Mesendoderm (in vitro differentiated cells): Measurements from ENCODE around the gene COL10A1.

Experiments used
- DNase-seq: peaks from one replicate; pipeline ENCODE4 v3.0.0; 2013
- H2AK5ac ChIP-seq: 2 replicates; pipeline ENCODE4 v1.6.1; 2013; ENCODE audit warnings: low read length, inconsistent platforms
- H2BK120ac ChIP-seq: 2 replicates; pipeline ENCODE4 v1.6.1; 2013; ENCODE audit warnings: low read depth, mild to moderate bottlenecking, low read length, moderate library complexity, mixed read lengths
- H2BK15ac ChIP-seq: replicated peaks from 2 replicates; pipeline ENCODE4 v1.6.1; 2013; ENCODE audit warnings: low read depth, mild to moderate bottlenecking, moderate library complexity
- H2BK5ac ChIP-seq: 2 replicates; pipeline ENCODE4 v1.6.1; 2013; ENCODE audit warnings: low read length, inconsistent platforms
- H3K18ac ChIP-seq: 2 replicates; pipeline ENCODE4 v1.6.1; 2013; ENCODE audit warnings: mild to moderate bottlenecking, low read length, mixed read lengths
- H3K23ac ChIP-seq: one replicate; pipeline ENCODE4 v1.6.1; 2013; ENCODE audit warnings: low read length
- H3K27ac ChIP-seq: 2 replicates; pipeline ENCODE4 v1.5.1; 2013; ENCODE audit warnings: low read depth, mild to moderate bottlenecking, inconsistent platforms, low read length, moderate library complexity
- H3K27me3 ChIP-seq: 2 replicates; pipeline ENCODE4 v1.6.1; 2013; ENCODE audit warnings: low read length, control low read depth, mild to moderate bottlenecking, inconsistent platforms; ENCODE audit not compliant: insufficient read depth, poor library complexity
- H3K36me3 ChIP-seq: 2 replicates; pipeline ENCODE4 v1.6.1; 2013; ENCODE audit warnings: low read length, inconsistent platforms; ENCODE audit not compliant: control insufficient read depth, insufficient read depth
- H3K4ac ChIP-seq: one replicate; pipeline ENCODE4 v1.6.1; 2013; ENCODE audit warnings: low read depth, mild to moderate bottlenecking, low read length, moderate library complexity
- H3K4me1 ChIP-seq: 2 replicates; pipeline ENCODE4 v1.6.1; 2013; ENCODE audit warnings: low read depth, low read length, inconsistent platforms; ENCODE audit not compliant: control insufficient read depth
- H3K4me2 ChIP-seq: 2 replicates; pipeline ENCODE4 v1.6.1; 2013; ENCODE audit warnings: low read length
- H3K4me3 ChIP-seq: 2 replicates; pipeline ENCODE4 v1.5.1; 2013; ENCODE audit warnings: mild to moderate bottlenecking, low read length
- H3K56ac ChIP-seq: one replicate; pipeline ENCODE4 v1.6.1; 2013; ENCODE audit warnings: low read length
- H3K79me1 ChIP-seq: 2 replicates; pipeline ENCODE4 v1.6.1; 2013; ENCODE audit warnings: low read length, inconsistent platforms
- H3K79me2 ChIP-seq: 2 replicates; pipeline ENCODE4 v1.6.1; 2013; ENCODE audit warnings: mild to moderate bottlenecking, low read length; ENCODE audit not compliant: control insufficient read depth, insufficient read depth
- H3K9ac ChIP-seq: 2 replicates; pipeline ENCODE4 v1.6.1; 2013; ENCODE audit warnings: low read length, inconsistent platforms
- H4K5ac ChIP-seq: one replicate; pipeline ENCODE4 v1.6.1; 2013; ENCODE audit warnings: low read length
- H4K8ac ChIP-seq: one replicate; pipeline ENCODE4 v1.6.1; 2013; ENCODE audit warnings: low read depth, mild to moderate bottlenecking, control low read depth, low read length, moderate library complexity
- WGBS: extraction: QIAGEN DNeasy Blood & Tissue Kit; methylation state at CpG from one replicate; pipeline ENCODE4 v1.1.7; 2013; ENCODE audit warnings: low lambda C conversion rate, missing lambda C conversion rate; ENCODE audit not compliant: insufficient coverage; ENCODE audit errors: extremely low coverage; 5-methylcytosine and 5-hydroxymethylcytosine counted together

COL10A1 gene

GRCh38 chr6:116090251-116090650 is 35.7 kb downstream of the COL10A1 start:
- H2AK5ac ChIP-seq = no peak overlapping the region
- H2BK15ac ChIP-seq = no peak overlapping the region
- H3K4me2 ChIP-seq = no peak overlapping the region
- no peak overlapping the region for H2BK120ac ChIP-seq
- H3K4ac ChIP-seq = no peak overlapping the region
- no peak for DNase-seq
- H3K23ac ChIP-seq = no peak overlapping the region
- no peaks in the 10 kb centered on the region for H3K79me2 ChIP-seq
- no CpG with 5 or more reads among the region's 2 CpGs for WGBS
- H3K18ac ChIP-seq = no peak overlapping the region
- H3K4me1 ChIP-seq = no peaks in the 10 kb centered on the region
- no peak overlapping the region for H4K8ac ChIP-seq
- no peak overlapping the region for H4K5ac ChIP-seq
- no peak overlapping the region for H3K27ac ChIP-seq
- H3K36me3 ChIP-seq = no peaks in the 10 kb centered on the region
- H3K27me3 ChIP-seq = no peaks in the 10 kb centered on the region
- no peak overlapping the region for H3K56ac ChIP-seq
- H3K9ac ChIP-seq = no peak overlapping the region
- H3K4me3 ChIP-seq = no peak overlapping the region
- no peak overlapping the region for H2BK5ac ChIP-seq
- H3K79me1 ChIP-seq = no peaks in the 10 kb centered on the region

GRCh38 chr6:116088946-116089345 is 37.0 kb downstream of the COL10A1 start:
- no peak overlapping the region for H3K56ac ChIP-seq
- no peak overlapping the region for H2BK120ac ChIP-seq
- no peak overlapping the region for H2BK5ac ChIP-seq
- no peak for DNase-seq
- H3K4ac ChIP-seq = no peak overlapping the region
- no peak overlapping the region for H3K4me2 ChIP-seq
- no peaks in the 10 kb centered on the region for H3K79me2 ChIP-seq
- no peaks in the 10 kb centered on the region for H3K27me3 ChIP-seq
- H2BK15ac ChIP-seq = no peak overlapping the region
- no peak overlapping the region for H3K27ac ChIP-seq
- H3K23ac ChIP-seq = no peak overlapping the region
- H3K9ac ChIP-seq = no peak overlapping the region
- no peak overlapping the region for H3K18ac ChIP-seq
- H4K8ac ChIP-seq = no peak overlapping the region
- H3K4me3 ChIP-seq = no peak overlapping the region
- no peak overlapping the region for H4K5ac ChIP-seq
- no peak overlapping the region for H2AK5ac ChIP-seq
- H3K36me3 ChIP-seq = no peaks in the 10 kb centered on the region
- no peaks in the 10 kb centered on the region for H3K79me1 ChIP-seq
- H3K4me1 ChIP-seq = no peaks in the 10 kb centered on the region

GRCh38 chr6:116087437-116088027 is 38.4 kb downstream of the COL10A1 start:
- H3K27ac ChIP-seq = no peak overlapping the region
- H3K4ac ChIP-seq = no peak overlapping the region
- H3K4me1 ChIP-seq = no peaks in the 10 kb centered on the region
- H3K27me3 ChIP-seq = no peaks in the 10 kb centered on the region
- no peaks in the 10 kb centered on the region for H3K79me1 ChIP-seq
- H2BK120ac ChIP-seq = no peak overlapping the region
- H3K36me3 ChIP-seq = no peaks in the 10 kb centered on the region
- no peak overlapping the region for H3K4me3 ChIP-seq
- no peak for DNase-seq
- H4K5ac ChIP-seq = no peak overlapping the region
- no peak overlapping the region for H2BK5ac ChIP-seq
- no peak overlapping the region for H3K56ac ChIP-seq
- WGBS = no CpG with 5 or more reads among the region's 4 CpGs
- H3K18ac ChIP-seq = no peak overlapping the region
- H3K23ac ChIP-seq = no peak overlapping the region
- H4K8ac ChIP-seq = no peak overlapping the region
- no peak overlapping the region for H2AK5ac ChIP-seq
- no peak overlapping the region for H3K4me2 ChIP-seq
- no peak overlapping the region for H2BK15ac ChIP-seq
- H3K9ac ChIP-seq = no peak overlapping the region
- H3K79me2 ChIP-seq = no peaks in the 10 kb centered on the region

- no peak overlapping the region for H3K27ac ChIP-seq
- H3K27me3 ChIP-seq = no peaks in the 10 kb centered on the region
- H2BK120ac ChIP-seq = no peak overlapping the region
- H3K23ac ChIP-seq = no peak overlapping the region
- H4K8ac ChIP-seq = no peak overlapping the region
- no peak overlapping the region for H2BK15ac ChIP-seq
- H3K36me3 ChIP-seq = no peaks in the 10 kb centered on the region
- H3K56ac ChIP-seq = no peak overlapping the region
- no peak overlapping the region for H3K9ac ChIP-seq
- no peak overlapping the region for H3K4me3 ChIP-seq
- no peak overlapping the region for H2AK5ac ChIP-seq
- H2BK5ac ChIP-seq = no peak overlapping the region
- no peaks in the 10 kb centered on the region for H3K4me1 ChIP-seq
- no peaks in the 10 kb centered on the region for H3K79me1 ChIP-seq
- no peak overlapping the region for H4K5ac ChIP-seq
- no peak overlapping the region for H3K4ac ChIP-seq
- no peaks in the 10 kb centered on the region for H3K79me2 ChIP-seq
- DNase-seq = no peak
- WGBS = no CpG with 5 or more reads among the region's 2 CpGs
- H3K18ac ChIP-seq = no peak overlapping the region
- no peak overlapping the region for H3K4me2 ChIP-seq
These were observed 41.6 kb downstream of the COL10A1 start for GRCh38 chr6:116084284-116084683.

GRCh38 chr6:116083052-116083451 is 42.9 kb downstream of the COL10A1 start:
- Histone ChIP-seq H2BK15ac (no peak overlapping the region), H3K4me2 (no peak overlapping the region), H3K56ac (no peak overlapping the region), H2BK5ac (no peak overlapping the region), H3K27me3 (no peaks in the 10 kb centered on the region), H3K79me2 (no peaks in the 10 kb centered on the region), H2AK5ac (no peak overlapping the region), H3K4ac (no peak overlapping the region), H4K8ac (no peak overlapping the region), H3K27ac (no peak overlapping the region), H3K4me1 (no peaks in the 10 kb centered on the region), H3K23ac (no peak overlapping the region), H3K18ac (no peak overlapping the region), H3K79me1 (no peaks in the 10 kb centered on the region), H2BK120ac (no peak overlapping the region), H4K5ac (no peak overlapping the region), H3K4me3 (no peak overlapping the region), H3K9ac (no peak overlapping the region), H3K36me3 (no peaks in the 10 kb centered on the region)
- 100% methylated on average over 1 of the region's 5 CpGs for WGBS
- DNase-seq = no peak

DNA sequence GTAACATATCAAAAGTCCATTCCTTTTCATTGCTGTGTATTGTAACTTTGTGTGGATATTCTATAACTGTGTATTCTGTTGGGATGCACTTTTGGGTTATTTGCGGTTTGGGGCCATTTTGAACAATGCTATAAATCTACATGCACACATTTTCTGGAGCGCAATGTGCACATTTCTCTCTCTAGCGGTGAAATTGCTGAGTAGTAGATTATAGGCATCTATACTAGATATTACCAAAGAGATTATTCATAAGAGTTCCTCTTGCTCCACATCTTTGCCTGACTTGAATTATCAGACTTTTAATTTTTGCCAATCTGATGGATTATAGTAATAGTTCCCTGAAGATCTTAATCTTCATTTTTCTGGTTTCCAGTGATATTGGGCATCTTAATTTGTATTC is 47.0 kb downstream of the COL10A1 start:
- no peak overlapping the region for H2AK5ac ChIP-seq
- no peak overlapping the region for H2BK5ac ChIP-seq
- H3K27ac ChIP-seq = no peak overlapping the region
- H2BK120ac ChIP-seq = no peak overlapping the region
- H3K9ac ChIP-seq = no peak overlapping the region
- H4K5ac ChIP-seq = no peak overlapping the region
- no peaks in the 10 kb centered on the region for H3K79me2 ChIP-seq
- no peak overlapping the region for H3K4me2 ChIP-seq
- H2BK15ac ChIP-seq = no peak overlapping the region
- H3K23ac ChIP-seq = no peak overlapping the region
- H4K8ac ChIP-seq = no peak overlapping the region
- H3K4ac ChIP-seq = no peak overlapping the region
- no peak overlapping the region for H3K18ac ChIP-seq
- H3K4me1 ChIP-seq = no peaks in the 10 kb centered on the region
- no peak for DNase-seq
- no peak overlapping the region for H3K4me3 ChIP-seq
- H3K79me1 ChIP-seq = no peaks in the 10 kb centered on the region
- WGBS = no CpG with 5 or more reads among the region's 3 CpGs
- H3K56ac ChIP-seq = no peak overlapping the region
- no peaks in the 10 kb centered on the region for H3K27me3 ChIP-seq
- H3K36me3 ChIP-seq = no peaks in the 10 kb centered on the region
